CD4-positive, alpha-beta T cell treated with Interleukin-4 for 1 hour (primary cell): ENCODE measurements around the gene METTL9.
"Not testable (repeated sequence)": the region's sequence is repeated elsewhere in the genome, so short reads cannot be mapped to it uniquely, and the experiment has no call there.

Source experiments
- DNase-seq, 2 donors: peaks; one replicate each; pipeline ENCODE4 v3.0.0-alpha.2; 2020 to 2022

The METTL9 gene

DNA sequence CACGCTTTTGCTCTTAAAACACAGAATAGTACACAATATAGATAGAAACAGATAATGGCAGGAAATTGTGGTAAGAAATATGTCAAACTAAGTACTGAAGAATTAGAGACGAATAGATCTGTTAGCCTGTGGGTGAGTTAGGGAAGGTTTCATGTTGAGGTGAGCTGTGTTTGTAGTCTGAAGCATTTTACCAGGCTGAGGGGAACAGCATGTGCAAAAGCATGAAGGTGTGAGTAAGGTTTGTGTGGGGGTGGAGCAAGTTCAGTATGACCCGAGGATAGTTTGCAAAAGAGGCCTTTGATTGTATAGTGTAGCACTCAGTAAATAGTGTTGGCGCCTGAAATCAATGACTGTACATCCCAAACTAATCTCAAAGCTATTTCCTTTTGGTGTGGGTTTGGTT is 39.2 kb downstream of the METTL9 start:
- peak in 1 of 2 donors; percentile 55 for DNase-seq

DNA sequence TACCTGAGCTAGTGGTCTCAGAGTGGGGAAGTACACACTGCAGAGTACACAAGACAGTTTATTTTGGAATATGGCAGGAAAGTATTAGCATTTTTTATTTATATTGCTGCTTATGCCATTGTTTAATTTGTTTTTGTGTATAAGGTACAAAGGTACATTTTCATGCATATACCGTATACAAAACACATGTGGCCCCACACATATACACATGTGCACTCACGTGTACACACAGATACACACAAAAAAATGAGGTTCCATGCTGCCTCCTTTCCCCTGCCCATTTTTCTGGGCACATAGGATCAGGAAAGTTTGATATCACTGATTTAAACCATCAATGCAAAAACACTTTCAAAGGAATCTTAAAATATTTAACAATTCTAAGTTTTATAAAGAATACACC is 40.1 kb downstream of the METTL9 start:
- no peak for DNase-seq

DNA sequence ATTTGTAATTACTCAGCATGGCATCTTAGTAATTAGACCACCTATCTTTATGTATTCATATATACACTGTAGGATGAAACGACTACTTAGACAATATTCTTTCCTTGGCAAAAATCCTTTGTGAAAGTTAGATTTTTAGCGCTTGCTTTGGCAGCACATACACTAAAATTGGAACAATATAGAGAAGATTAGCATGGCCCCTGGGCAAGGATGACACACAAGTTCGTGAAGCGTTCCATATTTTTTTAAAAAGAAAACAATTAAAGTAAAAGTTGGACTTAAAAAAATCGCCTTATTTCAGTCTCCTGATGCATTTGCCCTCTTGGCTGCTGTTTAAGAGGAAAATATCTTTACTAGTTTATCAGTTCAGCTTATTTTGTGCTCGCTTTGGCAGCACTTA is 42.5 kb downstream of the METTL9 start:
- no peak for DNase-seq

DNA sequence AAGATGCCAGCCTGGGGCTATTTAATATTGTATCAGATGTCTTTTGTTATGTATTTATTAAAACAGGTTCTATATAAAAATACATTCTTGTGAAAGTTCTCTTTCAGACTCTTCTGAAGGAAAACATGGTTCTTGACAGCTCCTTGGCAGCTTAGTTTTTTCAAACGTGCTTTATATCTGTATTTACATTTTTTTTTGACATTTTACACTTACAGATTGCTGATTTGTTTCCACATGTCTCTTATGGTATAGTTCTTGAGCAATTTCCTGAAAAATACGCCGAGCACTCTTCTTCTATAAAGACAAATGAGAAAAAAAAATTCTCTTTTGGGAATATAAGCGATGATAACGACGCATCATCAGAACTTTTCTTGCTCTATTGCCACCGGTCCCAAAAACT is 43.5 kb downstream of the METTL9 start:
- no peak for DNase-seq

DNA sequence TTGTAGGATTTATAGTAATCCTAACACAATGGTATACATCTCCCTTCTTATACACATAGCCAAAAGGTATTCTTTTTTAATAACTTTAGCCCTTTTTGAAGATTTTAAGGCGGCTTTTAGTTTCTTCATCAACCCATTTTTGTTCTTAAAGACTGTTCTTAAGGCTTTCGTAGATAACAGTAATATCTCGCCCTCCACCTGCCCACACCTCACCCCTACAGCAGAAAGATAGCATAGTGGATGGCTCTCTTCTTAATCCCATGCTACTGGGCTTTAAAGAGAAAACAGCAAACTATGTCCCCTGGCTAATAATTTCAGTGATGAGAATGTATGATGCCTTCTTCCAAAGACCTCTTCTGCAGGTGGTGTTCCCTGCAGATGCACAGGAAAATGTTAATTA is 44.4 kb downstream of the METTL9 start:
- no peak for DNase-seq

DNA sequence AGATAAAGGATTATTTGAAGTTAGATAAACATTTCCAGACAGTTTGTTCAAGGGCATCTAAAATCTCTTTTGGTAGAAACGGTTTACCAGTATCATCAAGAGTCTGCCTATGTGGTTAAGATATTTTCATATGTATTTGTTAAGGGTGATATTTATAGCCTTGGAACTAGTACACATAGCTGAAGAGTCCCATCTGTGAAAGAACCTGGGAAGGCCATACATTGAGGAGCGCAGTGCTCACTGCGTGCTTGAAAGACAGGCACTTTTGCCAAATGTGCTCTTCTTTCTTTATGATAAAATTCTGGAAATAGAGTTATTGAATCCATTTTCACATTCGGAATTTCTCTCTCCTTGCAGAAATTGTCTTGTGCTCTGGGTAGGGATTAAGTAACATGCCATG is 45.3 kb downstream of the METTL9 start:
- no peak for DNase-seq

DNA sequence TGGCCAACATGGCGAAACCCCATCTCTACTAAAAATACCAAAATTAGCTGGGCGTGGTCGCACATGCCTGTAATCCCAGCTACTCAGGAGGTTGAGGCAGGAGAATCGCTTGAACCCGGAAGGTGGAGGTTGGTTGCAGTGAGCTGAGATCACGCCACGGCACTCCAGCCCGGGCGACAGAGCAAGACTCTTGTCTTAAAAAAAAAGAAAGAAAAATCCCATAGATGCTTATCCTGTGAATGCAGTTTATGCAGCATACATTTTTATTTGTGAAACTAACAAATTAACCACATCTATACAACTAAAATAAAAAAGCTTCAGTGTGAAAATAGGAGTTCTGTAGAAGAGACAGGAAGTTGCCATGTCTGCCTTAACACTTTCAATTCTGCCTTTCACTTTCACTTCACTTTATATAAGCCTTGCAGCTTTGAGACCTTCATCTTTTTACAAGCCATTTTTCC is 45.9 kb downstream of the METTL9 start:
- DNase-seq: peak in 1 of 2 donors; percentile 83

DNA sequence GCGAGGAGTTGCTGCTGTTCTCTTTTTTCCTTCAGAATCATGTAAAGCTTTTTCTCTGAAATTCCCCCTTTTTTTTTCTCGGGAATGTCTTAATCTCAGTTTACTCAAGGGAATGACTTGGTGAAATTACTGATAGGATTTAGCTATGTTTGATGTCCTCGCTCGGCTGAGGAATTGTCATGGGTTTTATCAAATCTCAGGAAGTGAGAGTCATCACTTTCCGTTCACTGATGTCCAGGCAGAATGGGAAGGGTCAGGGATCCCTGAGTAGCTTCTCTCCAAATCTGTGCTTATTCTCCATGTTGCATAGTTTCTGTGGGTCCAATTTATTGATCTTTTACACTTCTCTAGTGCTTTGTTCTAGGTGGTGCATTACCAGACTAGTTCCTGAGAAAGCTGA is 46.7 kb downstream of the METTL9 start:
- DNase-seq: no peak

DNA sequence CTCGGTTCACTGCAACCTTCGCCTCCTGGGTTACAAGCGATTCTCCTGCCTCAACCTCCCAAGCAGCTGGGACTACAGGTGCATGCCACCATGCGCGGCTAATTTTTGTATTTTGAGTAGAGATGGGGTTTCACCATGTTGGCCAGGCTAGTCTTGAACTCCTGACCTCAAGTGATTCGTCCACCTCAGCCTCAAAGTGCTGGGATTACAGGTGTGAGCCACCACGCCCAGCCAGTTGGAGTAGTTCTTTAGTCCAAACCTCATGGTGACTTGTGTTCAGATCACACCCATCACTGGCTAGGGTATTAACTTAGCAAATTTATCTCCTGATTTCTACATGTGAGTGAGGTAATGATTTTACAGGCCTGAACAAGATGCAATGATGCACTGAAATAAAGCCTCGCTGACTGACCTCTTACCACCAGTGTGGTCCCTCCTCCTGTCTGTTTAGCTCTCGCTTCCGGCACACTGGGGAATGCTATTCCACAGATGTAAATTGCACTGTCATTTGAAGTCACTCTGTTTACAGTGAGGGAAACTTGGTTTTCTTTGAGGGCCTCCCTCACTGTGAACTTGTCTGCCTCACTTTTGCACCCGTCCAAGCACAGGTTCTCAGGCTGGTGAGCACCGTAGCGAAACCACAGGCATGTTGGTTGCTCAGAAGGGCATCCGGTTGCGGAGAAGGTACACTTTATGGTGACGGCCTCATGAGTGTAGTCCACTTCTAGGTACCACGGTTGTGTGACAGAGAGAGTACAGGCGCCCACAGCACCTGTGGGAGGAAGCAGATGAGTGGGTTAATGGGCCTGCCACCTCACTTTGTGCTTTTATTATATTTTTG is 47.6 kb downstream of the METTL9 start:
- peak; percentile 81 to 82 for DNase-seq

DNA sequence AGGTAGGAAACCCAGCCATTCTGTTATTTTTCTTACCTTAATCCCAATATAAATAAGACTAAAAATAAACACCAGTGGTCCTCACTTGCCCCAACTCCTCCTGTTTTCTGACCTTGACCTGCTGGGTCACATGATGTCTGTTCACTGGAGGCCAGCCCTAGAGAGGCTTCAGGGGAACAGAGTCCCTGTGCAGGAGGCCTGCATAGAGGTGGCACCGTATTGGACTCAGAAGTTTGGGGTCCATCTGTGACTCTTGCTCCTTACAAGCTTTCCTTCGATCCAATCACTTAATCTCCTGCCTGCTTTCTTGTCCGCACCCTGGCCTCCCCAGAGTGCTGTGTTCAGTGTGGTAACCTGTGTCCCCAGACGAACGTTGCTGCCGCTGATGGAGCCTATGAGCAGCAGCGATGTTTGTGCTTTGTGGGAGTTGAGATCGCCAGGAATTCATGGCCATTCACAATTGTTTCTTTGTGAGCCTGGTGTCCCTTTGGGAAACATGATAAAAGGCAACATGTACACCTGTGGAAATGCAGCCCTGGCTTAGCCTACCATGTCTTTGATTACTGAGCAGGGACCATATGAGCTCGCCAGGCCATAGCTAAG is 48.3 kb downstream of the METTL9 start:
- no peak for DNase-seq

DNA sequence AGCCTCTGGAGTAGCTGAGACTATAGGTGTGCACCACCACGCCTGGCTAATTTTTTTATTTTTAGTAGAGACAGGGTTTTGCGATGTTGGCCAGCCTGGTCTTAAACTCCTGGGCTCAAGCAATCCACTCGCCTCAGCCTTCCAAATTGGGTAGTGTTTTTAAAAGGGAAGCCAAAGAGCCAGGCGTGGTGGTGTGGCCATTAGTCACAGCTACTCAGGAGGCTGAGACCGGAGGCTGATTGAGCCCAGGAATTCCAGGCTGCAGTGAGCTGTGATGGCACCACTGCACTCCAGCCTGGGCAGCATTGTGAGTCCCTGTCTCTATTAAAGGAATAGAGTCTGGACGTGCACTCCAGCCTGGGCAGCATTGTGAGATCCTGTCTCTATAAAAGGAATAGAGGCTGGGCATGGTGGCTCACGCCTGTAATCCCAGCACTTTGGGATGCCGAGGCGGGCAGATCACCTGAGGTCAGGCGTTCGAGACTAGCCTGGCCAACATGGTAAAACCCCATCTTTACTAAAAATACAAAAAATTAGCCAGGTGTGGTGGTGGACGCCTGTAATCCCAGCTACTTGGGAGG is 50.5 kb downstream of the METTL9 start:
- DNase-seq: not testable (repeated sequence)

DNA sequence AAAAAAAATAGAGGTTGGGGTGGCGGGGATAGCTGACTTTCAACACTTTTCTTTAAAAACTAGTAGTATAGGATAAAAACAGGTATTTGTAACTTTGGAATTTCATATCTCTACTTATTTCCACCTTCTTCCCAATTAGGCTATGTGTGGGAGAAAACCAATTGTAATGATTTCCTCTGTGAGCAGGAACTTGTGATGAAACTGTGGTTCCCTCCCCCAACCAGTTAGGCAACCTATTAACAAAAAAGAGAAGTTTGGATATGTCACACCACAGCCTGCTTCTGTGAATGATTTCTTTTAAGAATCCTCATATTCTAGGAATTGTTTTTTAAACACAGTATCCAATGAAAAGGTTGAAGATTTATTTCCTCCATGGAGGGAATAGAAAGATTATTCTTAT is 51.1 kb downstream of the METTL9 start:
- peak in 1 of 2 donors; percentile 42 for DNase-seq

DNA sequence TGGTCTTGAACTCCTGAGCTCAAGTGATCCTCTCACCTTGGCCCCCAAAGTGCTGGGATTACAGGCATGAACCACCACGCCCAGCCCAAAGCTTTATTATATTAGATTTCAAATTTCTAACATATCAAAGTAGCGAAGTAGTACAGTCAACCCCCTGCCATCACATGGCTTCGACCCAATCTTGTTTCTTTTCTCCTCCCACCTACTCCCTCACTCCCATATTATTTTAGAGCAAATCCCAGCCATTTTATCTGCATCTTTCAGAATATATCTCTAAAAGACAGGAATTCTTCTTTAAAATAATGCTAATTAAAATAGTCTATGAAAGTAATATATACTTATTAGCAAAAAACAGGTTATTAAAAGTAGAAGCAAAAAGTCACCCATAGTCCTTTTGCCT is 52.1 kb downstream of the METTL9 start:
- DNase-seq: no peak

DNA sequence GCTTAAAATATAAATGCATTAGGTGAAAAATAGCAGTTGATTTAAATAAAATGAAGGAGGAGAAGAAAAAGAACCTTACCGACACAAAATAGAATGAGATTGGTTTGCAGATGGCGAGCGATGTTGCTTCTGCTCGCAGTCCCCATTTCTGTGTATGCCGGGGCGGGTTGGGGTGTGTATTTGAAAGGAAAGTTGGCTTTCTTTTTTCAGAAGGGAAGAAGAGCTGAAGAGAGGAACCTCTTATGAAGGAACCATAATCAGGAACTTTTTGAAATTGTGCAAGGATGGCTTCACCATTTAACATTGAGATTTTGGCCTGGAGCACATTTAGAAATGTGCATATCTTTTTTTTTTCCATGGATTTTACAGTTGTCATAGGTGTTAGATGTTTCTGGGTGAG is 53.1 kb downstream of the METTL9 start, which contains the start of gene IGSF6:
TSS of gene IGSF6 (minus strand) at position 156 of the 400 bp plus-strand sequence. CDS start at position 146, 10 bp downstream.
- DNase-seq: no peak

DNA sequence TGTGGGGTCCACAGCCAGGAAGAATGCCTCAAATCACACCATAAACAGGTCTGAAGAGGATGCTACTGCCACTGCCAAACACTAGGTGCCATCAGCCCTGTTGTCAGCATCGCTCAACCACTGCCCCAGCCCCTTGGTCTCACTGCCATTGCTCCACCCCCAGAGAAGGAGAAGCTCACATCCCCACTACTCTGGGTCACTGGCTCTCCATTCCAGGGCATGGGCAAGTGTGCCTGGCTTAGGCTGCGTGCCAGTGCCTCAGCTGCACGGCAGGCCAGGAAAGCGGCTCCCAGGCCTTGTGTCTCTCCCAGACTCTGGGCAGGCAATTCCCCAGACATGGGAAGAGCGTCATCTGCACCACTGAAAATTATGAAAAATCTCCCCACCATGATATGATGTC is 54.2 kb downstream of the METTL9 start:
- no peak for DNase-seq

DNA sequence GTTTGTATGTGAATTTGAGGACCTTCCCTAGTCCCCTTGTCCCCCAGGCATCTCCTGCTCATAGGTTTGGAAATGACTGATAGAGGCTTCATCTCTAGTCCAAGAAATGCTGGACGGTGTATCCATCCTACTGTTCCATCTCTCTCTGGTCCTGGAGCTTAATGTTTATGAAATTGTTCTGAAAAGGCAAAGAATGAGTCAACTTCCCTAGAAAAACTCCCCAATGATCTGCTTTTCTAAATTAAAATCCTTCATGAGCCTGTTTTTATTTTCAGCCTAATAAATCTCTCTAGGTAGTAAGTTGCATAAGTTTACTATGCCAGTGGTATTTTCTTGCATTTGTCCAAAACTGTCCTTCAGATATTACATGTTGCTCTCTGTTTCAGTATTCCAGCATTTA is 55.1 kb downstream of the METTL9 start:
- DNase-seq: no peak

DNA sequence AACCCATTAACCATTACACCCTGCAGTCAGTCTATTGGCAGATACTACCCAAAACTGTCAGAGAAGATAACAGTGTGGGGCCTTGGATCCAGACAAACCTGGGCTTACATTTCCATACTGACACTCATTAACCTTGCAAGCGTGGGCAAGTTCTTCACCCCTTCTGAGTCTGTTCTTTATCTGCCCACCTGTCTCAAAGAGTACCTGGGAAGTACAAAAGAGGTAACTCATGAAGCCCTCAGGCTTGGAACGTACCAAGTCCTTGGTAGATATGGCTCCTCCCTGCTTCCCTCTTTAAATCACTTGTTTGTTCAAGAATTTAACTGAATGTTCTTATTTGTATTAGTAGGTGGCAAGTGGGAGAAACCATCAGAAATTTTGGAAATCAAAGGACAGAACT is 55.5 kb downstream of the METTL9 start:
- no peak for DNase-seq

DNA sequence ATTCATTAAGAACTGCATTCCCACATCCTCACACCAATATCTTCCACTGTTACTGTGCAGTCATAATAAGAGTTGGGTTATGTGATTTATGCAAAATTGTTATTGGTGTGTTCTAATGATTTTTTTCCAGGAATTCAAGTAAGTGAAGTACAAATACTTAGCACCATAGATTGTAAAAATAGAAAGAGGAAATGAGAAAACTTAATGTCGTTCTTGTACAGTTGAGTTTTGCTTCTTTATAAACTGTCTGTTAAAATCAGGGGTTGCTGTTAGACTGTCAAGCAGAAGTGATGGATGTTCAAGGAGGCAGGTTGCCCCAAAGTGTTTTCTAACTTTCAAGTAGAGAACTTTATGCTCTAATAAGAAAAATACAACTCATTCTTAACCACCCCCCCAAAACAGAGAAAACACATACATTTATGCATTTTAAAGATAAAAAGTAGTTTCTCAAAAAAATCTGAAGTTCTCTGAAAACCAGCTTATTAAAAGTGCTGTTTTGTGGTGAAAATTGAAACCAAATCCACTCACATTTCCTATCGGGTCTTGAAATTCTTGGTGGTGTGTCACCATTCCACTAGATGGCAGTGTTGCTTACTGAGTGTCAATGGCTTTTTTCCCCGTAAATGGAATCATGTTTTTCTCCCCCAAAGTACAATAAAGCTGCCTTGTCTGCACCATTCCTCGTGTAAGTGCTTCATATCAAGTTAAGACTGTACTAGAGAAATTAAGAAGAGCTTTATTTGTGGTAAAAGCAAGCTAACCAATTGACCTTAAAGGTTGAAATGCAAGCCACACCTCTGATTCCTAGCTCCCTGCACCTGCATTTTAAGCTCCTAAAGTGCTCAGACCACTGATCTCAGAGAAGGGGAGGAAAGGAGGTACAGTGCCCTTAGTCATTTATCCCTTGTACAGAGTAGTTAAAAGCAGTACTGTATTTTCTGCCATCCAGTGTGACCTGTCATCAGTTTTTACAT is 57.7 kb downstream of the METTL9 start:
- peak; percentile 51 to 79 for DNase-seq

DNA sequence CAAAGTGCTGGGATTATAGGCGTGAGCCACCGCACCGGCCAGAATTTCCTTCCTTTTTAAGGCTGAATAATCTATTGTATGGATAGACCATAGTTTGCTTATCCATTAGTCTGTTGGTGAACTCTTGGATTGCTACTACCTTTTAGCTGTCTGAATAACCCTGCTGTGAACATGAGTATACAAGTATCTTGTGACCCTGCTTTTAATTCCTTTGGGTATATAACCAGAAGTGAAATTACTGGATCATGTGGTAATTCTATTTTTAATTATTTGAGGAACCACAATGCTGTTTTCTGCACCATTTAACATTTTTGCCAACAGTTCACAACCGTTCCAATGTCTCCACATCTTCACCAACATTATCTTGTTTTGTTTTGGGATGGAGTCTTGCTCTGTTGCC is 59.7 kb downstream of the METTL9 start:
- no peak for DNase-seq

DNA sequence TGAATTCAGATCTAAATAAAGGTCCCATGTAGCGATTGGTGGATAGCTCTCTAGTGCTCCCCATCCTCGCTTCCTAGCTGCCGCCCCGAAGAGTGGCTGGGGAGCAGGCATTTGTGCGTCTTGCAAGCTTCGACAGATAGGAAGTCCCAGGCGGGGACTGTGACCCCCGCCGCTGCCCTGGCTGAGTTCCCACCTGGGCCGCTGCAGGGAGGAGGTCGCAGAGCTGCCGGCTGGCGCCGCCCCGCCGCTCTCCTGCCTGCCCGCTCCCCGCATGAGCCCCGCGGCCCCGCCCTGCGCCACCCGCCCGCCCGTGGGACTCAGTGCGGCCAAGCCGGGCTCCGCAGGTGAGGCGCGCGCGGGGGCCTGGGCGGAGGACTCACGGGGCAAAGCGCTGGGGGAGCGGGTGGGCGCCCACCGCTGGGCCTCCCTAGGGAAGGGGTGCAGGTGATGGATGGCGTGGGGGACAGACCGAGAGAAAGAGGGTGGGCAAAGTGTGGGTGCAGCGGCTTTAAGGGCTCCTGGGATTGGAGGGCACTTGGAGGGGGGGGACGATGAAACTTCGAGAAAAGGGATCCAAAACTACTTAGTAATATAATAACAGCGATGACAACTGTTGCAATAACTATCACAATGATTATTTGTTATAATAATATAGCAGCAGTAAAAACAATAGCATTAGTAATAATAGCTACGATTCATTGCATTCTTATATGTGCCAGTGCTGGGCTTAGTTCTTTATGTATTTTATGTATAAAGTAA is 64.7 kb downstream of the METTL9 start, which contains the start of gene OTOA:
TSS of gene OTOA (plus strand) at position 80 of the 759 bp plus-strand sequence. CDS start 14,547 bp downstream, outside the sequence.
- DNase-seq: peak in 1 of 2 donors; percentile 25

DNA sequence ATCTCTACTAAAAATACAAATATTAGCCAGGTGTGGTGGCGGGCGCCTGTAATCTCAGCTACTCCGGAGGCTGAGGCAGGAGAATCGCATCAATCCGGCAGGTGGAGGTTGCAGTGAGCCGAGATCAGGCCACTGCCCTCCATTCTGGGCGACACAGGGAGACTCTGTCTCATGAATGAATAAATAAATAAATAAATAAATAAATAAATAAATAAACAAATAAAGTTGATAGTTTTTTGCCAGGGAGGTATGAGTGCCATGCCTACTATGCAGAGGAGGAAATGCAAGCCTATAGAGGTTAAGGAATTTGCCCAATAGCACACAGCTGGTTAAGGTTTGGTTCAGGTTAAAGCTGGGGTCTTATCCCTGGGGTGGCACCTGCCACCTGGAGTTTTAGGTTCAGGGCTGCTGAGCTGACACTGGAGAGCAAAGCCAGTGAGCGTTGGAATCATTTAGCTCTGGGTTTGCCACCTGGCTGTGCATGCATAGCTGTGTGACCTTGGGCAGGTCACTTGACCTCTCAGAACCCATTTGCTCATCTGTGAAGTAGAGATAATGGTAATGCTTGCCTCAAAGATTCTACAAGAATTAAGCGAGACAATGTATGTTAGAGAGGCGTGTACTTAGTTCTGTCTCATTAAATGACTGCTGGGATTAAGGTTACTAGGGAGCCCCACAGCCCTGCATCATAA is 65.6 kb downstream of the METTL9 start:
- no peak for DNase-seq
